ENCODE data around the gene PADI1. TPM values are rescaled to one million over a fixed set of nuclear protein-coding genes. Genes with fewer than 3 reads are reported as not detected.
"Not testable (repeated sequence)": the region's sequence is repeated elsewhere in the genome, so short reads cannot be mapped to it uniquely, and the experiment has no call there.

Gene PADI1
- total and polyA plus RNA-seq, 2 of the 8 experiments (the other 6 are each of a cell fraction or from before 2014, with no cell fraction given), result 0.20 to 0.30 TPM

DNA sequence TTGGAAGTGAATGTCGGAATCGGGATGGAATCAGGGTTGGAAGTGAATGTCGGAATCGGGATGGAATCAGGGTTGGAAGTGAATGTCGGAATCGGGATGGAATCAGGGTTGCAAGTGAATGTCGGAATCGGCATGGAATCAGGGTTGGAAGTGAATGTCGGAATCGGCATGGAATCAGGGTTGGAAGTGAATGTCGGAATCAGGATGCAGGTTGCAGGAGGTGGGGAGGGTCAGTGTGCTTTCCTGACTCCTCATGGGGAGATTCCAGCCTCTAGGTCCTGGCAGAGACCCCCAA lies 36.8 kb downstream of the PADI1 start:
- H3K36me3 ChIP-seq (ENCODE audit: control insufficient read depth in 2 of 4, insufficient read depth in 4 of 4, low read length in 3 of 4); H3K27me3 ChIP-seq (replicated peaks in 1 of 4; ENCODE audit: control insufficient read depth in 3 of 4, extremely low read depth in 1 of 4, insufficient read depth in 3 of 4, low read length in 3 of 4); H3K4me3 ChIP-seq (ENCODE audit: extremely low read depth in 1 of 4, insufficient read depth in 2 of 4, low read depth in 3 of 4, low read length in 4 of 4); H2BK5ac ChIP-seq (ENCODE audit: low read depth, low read length); H3K56ac ChIP-seq (replicated peaks; ENCODE audit: insufficient read length, low read depth, low read length); H4K20me1 ChIP-seq (replicated peaks in 1 of 2; ENCODE audit: control insufficient read depth in 1 of 2, insufficient read depth in 2 of 2, low read length in 2 of 2); H2BK120ac ChIP-seq (replicated peaks; ENCODE audit: low read depth, low read length); H4K5ac ChIP-seq (ENCODE audit: insufficient read length, low read depth, low read length); H3K14ac ChIP-seq (ENCODE audit: insufficient read length); DNase-seq (ENCODE audit: low read depth in 1 of 2, low spot score in 2 of 2); H2AFZ ChIP-seq (ENCODE audit: low read length); H3K9ac ChIP-seq (replicated peaks in 1 of 4; ENCODE audit: extremely low read depth in 1 of 4, low read depth in 3 of 4, low read length in 3 of 4); H3K23me2 ChIP-seq (ENCODE audit: low read depth, low read length); H3K23ac ChIP-seq (ENCODE audit: insufficient read length); H2BK15ac ChIP-seq (ENCODE audit: low read length); H3K9me3 ChIP-seq (ENCODE audit: insufficient read depth in 2 of 2, low read depth in 1 of 2, low read length in 1 of 2); H3K4me2 ChIP-seq (ENCODE audit: insufficient read depth in 1 of 2, low read depth in 2 of 2, low read length in 2 of 2); H3K18ac ChIP-seq (ENCODE audit: extremely low read depth, low read length); H2AK5ac ChIP-seq (ENCODE audit: low read depth, low read length); H3K79me1 ChIP-seq (ENCODE audit: low read depth, low read length); POLR2A ChIA-PET (ENCODE audit: partially characterized antibody); FAIRE-seq; H4K8ac ChIP-seq (ENCODE audit: extremely low read depth, insufficient read depth, low read length); H2BK12ac ChIP-seq (ENCODE audit: low read depth, low read length); H3K79me2 ChIP-seq (ENCODE audit: control insufficient read depth in 1 of 2, insufficient read depth in 2 of 2, low read length in 2 of 2); H4K91ac ChIP-seq (replicated peaks; ENCODE audit: insufficient read length, low read length); H3K4me1 ChIP-seq (replicated peaks in 1 of 4; ENCODE audit: control insufficient read depth in 3 of 4, insufficient read depth in 4 of 4, low read length in 3 of 4); H3K4ac ChIP-seq (replicated peaks; ENCODE audit: insufficient read length, low read depth, low read length); H3K27ac ChIP-seq (ENCODE audit: low read depth, low read length): not testable (repeated sequence)
- WGBS, 2 experiments (ENCODE audit: extremely low coverage in 1 of 2, insufficient coverage in 1 of 2, insufficient read length in 1 of 2, insufficient replicate concordance in 2 of 2, low coverage in 1 of 2, low lambda C conversion rate in 2 of 2, missing lambda C conversion rate in 1 of 2), result 84% methylated on average over 9 of the region's 11 CpGs; no CpG with 5 or more reads in 1 of the 2 experiments
- 0 out of 2 replicates have a peak overlapping the region, but pooled peaks have one; percentile 72 for H2BK20ac ChIP-seq (ENCODE audit: low read length)
- CTCF ChIA-PET (ENCODE audit: partially characterized antibody), result interaction anchor here (1.0 to 1.5 kb wide), 4 partner anchors 89 to 129 kb away, joined by 3 to 11 read pairs (median 4); no protein-coding TSS in a partner anchor
